Measurements from ENCODE around the gene OTOP1.
A peak's percentile ranks its signal among the peaks of the same experiment; 100 is the strongest.
"Not testable (repeated sequence)": the region's sequence is repeated elsewhere in the genome, so short reads cannot be mapped to it uniquely, and the experiment has no call there.

The OTOP1 gene

GRCh38 chr4:4248885-4249203 lies 22.1 kb upstream of the OTOP1 start:
- Histone ChIP-seq H3K9me3 (ENCODE audit: control insufficient read depth, low read length) (no peaks in the 10 kb centered on the region), H3K4me3 (ENCODE audit: low read depth, low read length) (peak overlapping the region; percentile 91), H3K27ac (peak overlapping the region; percentile 87), H3K9ac (no peak overlapping the region), H3K79me2 (no peaks in the 10 kb centered on the region), H3K27me3 (ENCODE audit: control insufficient read depth, insufficient read depth, low read length) (no peaks in the 10 kb centered on the region), H3K4me1 (peaks cover 3% of the 10 kb centered on the region), H2AFZ (peak overlapping the region; percentile 89), H3K4me2 (ENCODE audit: low read length) (peak overlapping the region; percentile 81), H3K36me3 (ENCODE audit: control insufficient read depth, insufficient read depth, low read length) (no peaks in the 10 kb centered on the region)
- TF ChIP-seq CTCF (IDR thresholded peaks at IDR 0.05), result no peak

GRCh38 chr4:4248029-4248884 lies 21.5 kb upstream of the OTOP1 start, which contains the start of gene TMEM128:
Gene TMEM128 (minus strand): TSS chr4:4248223. CDS start chr4:4248202, 21 bp downstream.
- H3K4me3 ChIP-seq (ENCODE audit: low read depth, low read length), result peak within 1 kb of the TSS; percentile 91
- no peak for TF ChIP-seq CTCF (IDR thresholded peaks at IDR 0.05)
- no peaks in the 10 kb centered on the region for H3K79me2 ChIP-seq
- H3K9me3 ChIP-seq (ENCODE audit: control insufficient read depth, low read length), result no peaks in the 10 kb centered on the region
- peak within 1 kb of the TSS; percentile 87 for H3K27ac ChIP-seq
- H3K27me3 ChIP-seq (ENCODE audit: control insufficient read depth, insufficient read depth, low read length), result no peaks in the 10 kb centered on the region
- peak within 1 kb of the TSS; percentile 16 for H3K9ac ChIP-seq
- H3K4me1 ChIP-seq, result peaks cover 3% of the 10 kb centered on the region
- H3K36me3 ChIP-seq (ENCODE audit: control insufficient read depth, insufficient read depth, low read length), result no peaks in the 10 kb centered on the region
- peak within 1 kb of the TSS; percentile 81 for H3K4me2 ChIP-seq (ENCODE audit: low read length)
- peak within 1 kb of the TSS; percentile 89 for H2AFZ ChIP-seq

GRCh38 chr4:4247696-4248028 lies 20.9 kb upstream of the OTOP1 start:
- Histone ChIP-seq H3K36me3 (ENCODE audit: control insufficient read depth, insufficient read depth, low read length) (no peaks in the 10 kb centered on the region), H3K27me3 (ENCODE audit: control insufficient read depth, insufficient read depth, low read length) (no peaks in the 10 kb centered on the region), H2AFZ (peak overlapping the region; percentile 89), H3K9ac (peak overlapping the region; percentile 16), H3K4me1 (peaks cover 3% of the 10 kb centered on the region), H3K27ac (peak overlapping the region; percentile 87), H3K4me2 (ENCODE audit: low read length) (peak overlapping the region; percentile 81), H3K4me3 (ENCODE audit: low read depth, low read length) (peak overlapping the region; percentile 91), H3K79me2 (no peaks in the 10 kb centered on the region), H3K9me3 (ENCODE audit: control insufficient read depth, low read length) (no peaks in the 10 kb centered on the region)
- TF ChIP-seq CTCF (IDR thresholded peaks at IDR 0.05), result no peak

- Histone ChIP-seq H3K4me1 (peaks cover 3% of the 10 kb centered on the region), H3K79me2 (no peaks in the 10 kb centered on the region), H3K27me3 (ENCODE audit: control insufficient read depth, insufficient read depth, low read length) (no peaks in the 10 kb centered on the region), H3K36me3 (ENCODE audit: control insufficient read depth, insufficient read depth, low read length) (no peaks in the 10 kb centered on the region), H3K4me3 (ENCODE audit: low read depth, low read length) (no peak overlapping the region), H3K4me2 (ENCODE audit: low read length) (no peak overlapping the region), H3K9me3 (ENCODE audit: control insufficient read depth, low read length) (no peaks in the 10 kb centered on the region), H3K9ac (no peak overlapping the region), H2AFZ (no peak overlapping the region), H3K27ac (no peak overlapping the region)
- no peak for TF ChIP-seq CTCF (IDR thresholded peaks at IDR 0.05)
Observed at GRCh38 chr4:4245172-4245571, 18.4 kb upstream of the OTOP1 start.

- not testable (repeated sequence) for H3K4me1 ChIP-seq; H3K27ac ChIP-seq; H3K4me3 ChIP-seq (ENCODE audit: low read depth, low read length); H3K27me3 ChIP-seq (ENCODE audit: control insufficient read depth, insufficient read depth, low read length); H3K36me3 ChIP-seq (ENCODE audit: control insufficient read depth, insufficient read depth, low read length); H3K9ac ChIP-seq; H3K9me3 ChIP-seq (ENCODE audit: control insufficient read depth, low read length); H2AFZ ChIP-seq; H3K79me2 ChIP-seq; H3K4me2 ChIP-seq (ENCODE audit: low read length)
Observed at GRCh38 chr4:4239551-4239950, 12.8 kb upstream of the OTOP1 start.

Measured in parathyroid adenoma (tissue), 2 donors.